Measurements from ENCODE around the gene DRC3. TPM values are rescaled to one million over a fixed set of nuclear protein-coding genes. Genes with fewer than 3 reads are reported as not detected.

The DRC3 gene
- total and polyA plus RNA-seq, 2 donors (not counting 3 experiments of a cell fraction or from before 2014, with no cell fraction given), result 1.6 to 2.9 TPM

DNA sequence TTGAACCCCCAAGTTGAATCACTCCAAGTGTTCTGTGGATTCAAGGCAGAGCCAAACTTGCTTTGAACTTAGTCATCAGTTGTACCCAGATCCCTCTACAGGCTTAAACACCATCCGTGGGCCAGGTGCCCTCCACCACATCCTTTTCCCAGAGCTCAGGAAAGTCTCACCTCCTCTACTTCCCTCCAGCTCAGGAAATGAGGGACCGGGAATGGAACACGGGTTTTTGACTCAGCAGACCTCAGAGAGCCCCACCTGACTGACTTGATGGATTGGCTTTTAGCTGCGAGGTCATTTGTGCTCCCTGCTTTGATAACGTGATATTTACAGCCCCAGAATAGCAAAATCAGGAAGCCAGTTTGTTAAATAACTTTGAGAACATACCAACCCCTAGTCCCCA is 86.6 kb downstream of the DRC3 start:
- H3K4me2 ChIP-seq (ENCODE audit: insufficient read depth, low read length), result no peak overlapping the region
- H3K9ac ChIP-seq (replicated peaks; ENCODE audit: extremely low read depth, insufficient read depth, low read length), result no peak overlapping the region
- peaks cover 4% of the 10 kb centered on the region for H3K4me1 ChIP-seq (ENCODE audit: control insufficient read depth, extremely low read depth, insufficient read depth, low read length)
- CTCF ChIA-PET, result interaction anchor here (0.6 to 1.6 kb wide), 5 partner anchors 9 to 26 kb away, joined by 3 to 4 read pairs (median 3); no protein-coding TSS in a partner anchor
- no peak overlapping the region for H3K4me3 ChIP-seq (replicated peaks in 1 of 3; ENCODE audit: insufficient read depth in 1 of 3, low read depth in 1 of 3, low read length in 3 of 3)
- no peaks in the 10 kb centered on the region for H3K9me1 ChIP-seq (replicated peaks; ENCODE audit: control insufficient read depth, extremely low read depth, insufficient read depth, low read length)
- no TSS peak for BruUV-seq (replicated peaks)
- H2AFZ ChIP-seq (ENCODE audit: low read depth, low read length), result no peak overlapping the region
- dilution Hi-C loops (cut with MboI; ENCODE audit: extremely low pct_ligation_motif_present, low sequenced_read_pairs) (no loop called here), intact Hi-C loops (cut with micrococcal nuclease) (no loop called here)
- H3K27ac ChIP-seq (ENCODE audit: insufficient read depth, low read depth, low read length), result no peak overlapping the region
- H3K36me3 ChIP-seq (ENCODE audit: control insufficient read depth in 2 of 2, extremely low read depth in 1 of 2, insufficient read depth in 2 of 2, low read length in 2 of 2), result peaks cover 4 to 24% of the 10 kb centered on the region in 2 experiments
- H3K79me2 ChIP-seq (ENCODE audit: control insufficient read depth, insufficient read depth, low read length), result no peaks in the 10 kb centered on the region
- no peaks in the 10 kb centered on the region for H3K9me3 ChIP-seq (replicated peaks; ENCODE audit: control insufficient read depth, insufficient read depth, low read length)
- FAIRE-seq (no peak), DNase-seq (ENCODE audit: low read depth, low spot score) (no peak)
- TF ChIP-seq POLR2A (IDR thresholded peaks at IDR 0.05; ENCODE audit: low read depth, low read length) (no peak), GATA2 (IDR thresholded peaks at IDR 0.05; ENCODE audit: insufficient read depth, insufficient read length, low read depth, low read length) (peak; percentile 20)
- POLR2A ChIA-PET, result interaction anchor here (0.7 kb wide), 1 partner anchor 59 kb away, joined by 7 read pairs; no protein-coding TSS in a partner anchor
- H4K20me1 ChIP-seq (replicated peaks; ENCODE audit: control insufficient read depth, extremely low read depth, insufficient read depth, low read length), result no peaks in the 10 kb centered on the region
- no peaks in the 10 kb centered on the region for H3K27me3 ChIP-seq (ENCODE audit: control insufficient read depth in 2 of 2, insufficient read depth in 2 of 2, low read length in 2 of 2)

DNA sequence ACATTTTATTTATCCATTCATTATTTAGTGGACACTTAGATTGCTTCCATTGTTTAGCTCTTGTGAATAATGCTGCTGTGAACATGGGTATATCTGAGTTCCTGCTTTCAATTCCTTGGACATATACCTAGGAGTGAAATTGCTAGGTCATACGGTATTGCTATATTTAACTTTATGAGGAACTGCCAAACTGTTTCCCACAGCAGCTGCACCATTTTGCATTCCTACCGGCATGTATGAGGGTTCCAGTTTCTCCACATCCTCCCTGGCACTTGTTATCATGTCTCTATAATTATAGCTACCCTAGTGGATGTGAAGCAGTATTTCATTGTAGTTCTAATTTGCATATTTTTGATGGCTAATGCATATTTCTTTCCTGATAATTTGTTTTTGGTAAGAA is 91.4 kb downstream of the DRC3 start:
- Histone ChIP-seq H3K9ac (replicated peaks; ENCODE audit: extremely low read depth, insufficient read depth, low read length) (no peak overlapping the region), H3K4me2 (ENCODE audit: insufficient read depth, low read length) (no peak overlapping the region), H3K9me3 (replicated peaks; ENCODE audit: control insufficient read depth, insufficient read depth, low read length) (no peaks in the 10 kb centered on the region), H3K4me1 (ENCODE audit: control insufficient read depth, extremely low read depth, insufficient read depth, low read length) (peaks cover 3% of the 10 kb centered on the region), H2AFZ (ENCODE audit: low read depth, low read length) (no peak overlapping the region), H3K79me2 (ENCODE audit: control insufficient read depth, insufficient read depth, low read length) (no peaks in the 10 kb centered on the region), H3K4me3 (replicated peaks in 1 of 3; ENCODE audit: insufficient read depth in 1 of 3, low read depth in 1 of 3, low read length in 3 of 3) (no peak overlapping the region), H3K27me3 (ENCODE audit: control insufficient read depth in 2 of 2, insufficient read depth in 2 of 2, low read length in 2 of 2) (no peaks in the 10 kb centered on the region), H4K20me1 (replicated peaks; ENCODE audit: control insufficient read depth, extremely low read depth, insufficient read depth, low read length) (no peaks in the 10 kb centered on the region), H3K27ac (ENCODE audit: insufficient read depth, low read depth, low read length) (no peak overlapping the region), H3K36me3 (ENCODE audit: control insufficient read depth in 2 of 2, extremely low read depth in 1 of 2, insufficient read depth in 2 of 2, low read length in 2 of 2) (peaks cover 0 to 22% of the 10 kb centered on the region in 2 experiments), H3K9me1 (replicated peaks; ENCODE audit: control insufficient read depth, extremely low read depth, insufficient read depth, low read length) (no peaks in the 10 kb centered on the region)
- DNase-seq (ENCODE audit: low read depth, low spot score), result no peak
- no peak for TF ChIP-seq POLR2AphosphoS5 (IDR thresholded peaks at IDR 0.05; ENCODE audit: insufficient read depth, low read depth, low read length)
- no peak for TF ChIP-seq FOS (IDR thresholded peaks at IDR 0.05; ENCODE audit: borderline replicate concordance, insufficient read depth, low read length)
- no peak for TF ChIP-seq MYC (IDR thresholded peaks at IDR 0.05; ENCODE audit: low read depth, low read length)
- no peak for TF ChIP-seq POLR2A (IDR thresholded peaks at IDR 0.05; ENCODE audit: low read depth, low read length)
- no peak for TF ChIP-seq EZH2 (IDR thresholded peaks at IDR 0.05; ENCODE audit: borderline replicate concordance, low read depth, low read length, severe bottlenecking)
- no peak for TF ChIP-seq GATA2 (IDR thresholded peaks at IDR 0.05; ENCODE audit: insufficient read depth, insufficient read length, low read depth, low read length)
- TF ChIP-seq, protein P1, sequence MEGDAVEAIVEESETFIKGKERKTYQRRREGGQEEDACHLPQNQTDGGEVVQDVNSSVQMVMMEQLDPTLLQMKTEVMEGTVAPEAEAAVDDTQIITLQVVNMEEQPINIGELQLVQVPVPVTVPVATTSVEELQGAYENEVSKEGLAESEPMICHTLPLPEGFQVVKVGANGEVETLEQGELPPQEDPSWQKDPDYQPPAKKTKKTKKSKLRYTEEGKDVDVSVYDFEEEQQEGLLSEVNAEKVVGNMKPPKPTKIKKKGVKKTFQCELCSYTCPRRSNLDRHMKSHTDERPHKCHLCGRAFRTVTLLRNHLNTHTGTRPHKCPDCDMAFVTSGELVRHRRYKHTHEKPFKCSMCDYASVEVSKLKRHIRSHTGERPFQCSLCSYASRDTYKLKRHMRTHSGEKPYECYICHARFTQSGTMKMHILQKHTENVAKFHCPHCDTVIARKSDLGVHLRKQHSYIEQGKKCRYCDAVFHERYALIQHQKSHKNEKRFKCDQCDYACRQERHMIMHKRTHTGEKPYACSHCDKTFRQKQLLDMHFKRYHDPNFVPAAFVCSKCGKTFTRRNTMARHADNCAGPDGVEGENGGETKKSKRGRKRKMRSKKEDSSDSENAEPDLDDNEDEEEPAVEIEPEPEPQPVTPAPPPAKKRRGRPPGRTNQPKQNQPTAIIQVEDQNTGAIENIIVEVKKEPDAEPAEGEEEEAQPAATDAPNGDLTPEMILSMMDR (IDR thresholded peaks at IDR 0.05; ENCODE audit: extremely low read depth in 1 of 2, insufficient read depth in 1 of 2, low read depth in 1 of 2, low read length in 2 of 2), result no peak
- TF ChIP-seq, protein P2, sequence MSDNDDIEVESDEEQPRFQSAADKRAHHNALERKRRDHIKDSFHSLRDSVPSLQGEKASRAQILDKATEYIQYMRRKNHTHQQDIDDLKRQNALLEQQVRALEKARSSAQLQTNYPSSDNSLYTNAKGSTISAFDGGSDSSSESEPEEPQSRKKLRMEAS (IDR thresholded peaks at IDR 0.05; ENCODE audit: insufficient read depth, insufficient read length), result no peak
- TF ChIP-seq JUN (IDR thresholded peaks at IDR 0.05; ENCODE audit: borderline replicate concordance, insufficient read depth, insufficient read length, low read depth), result no peak
- intact Hi-C loops (cut with micrococcal nuclease) (no loop called here), dilution Hi-C loops (cut with MboI; ENCODE audit: extremely low pct_ligation_motif_present, low sequenced_read_pairs) (no loop called here)
- no TSS peak for BruUV-seq (replicated peaks)
- FAIRE-seq, result no peak
- ChIA-PET CTCF (no interaction called here), POLR2A (no interaction called here)
